K562 (cell line): ENCODE data around the gene SMYD1. TPM values are rescaled to one million over a fixed set of nuclear protein-coding genes. Genes with fewer than 3 reads are reported as not detected.

Source experiments
- ATAC-seq: fragments of 200-7000 bp; cut with Tn5 transposase; 3 replicates; pipeline ENCODE4 v1.9.1; 2020; ENCODE audit warnings: moderate library complexity
- BruUV-seq: library from RNA; stranded (reverse); fragments of 400-500 nt; replicated peaks from 2 replicates; lab custom pipeline; 2021; lab: Mats Ljungman, UMichigan
- CTCF ChIA-PET: fragments of 300-600 bp; formaldehyde crosslinking; extraction: SDS; loops from one replicate; lab custom pipeline; 2021; ENCODE audit warnings: low intra/inter-chr PET ratio; lab: Yijun Ruan, JAX
- POLR2A ChIA-PET: fragments of 300-600, 350-650 bp; sonication (Branson Sonifier 250); formaldehyde crosslinking; extraction: SDS; loops from one replicate; lab custom pipeline; 2021; ENCODE audit warnings: antibody characterized with exemption, inconsistent platforms; lab: Yijun Ruan, JAX
- DNase-seq, 4 experiments: peaks; one replicate each; pipeline versions ENCODE4 v3.0.0 to v3.0.0-alpha.2; 2011 to 2018; ENCODE audit warnings: low spot score in 3 of 4, mixed read lengths in 3 of 4; ENCODE audit errors: extremely low read depth in 1 of 4
- FAIRE-seq: peaks from 2 replicates; lab custom pipeline; 2011; peaks lifted over from hg19 to GRCh38; lab: Jason Lieb, UNC
- H2AFZ ChIP-seq: 2 replicates; pipeline ENCODE4 v1.6.0; 2011; ENCODE audit warnings: low read depth, low read length, control low read depth, inconsistent platforms
- H3K27ac ChIP-seq: fragments of 200-600 bp; 3 replicates; pipeline ENCODE4 v1.8.0; 2011; ENCODE audit warnings: low read depth, mild to moderate bottlenecking, control low read depth, inconsistent platforms, low read length, moderate library complexity, mixed read lengths; ENCODE audit errors: extremely low read depth
- H3K27me3 ChIP-seq, 2 experiments: fragments of 300-600 bp in 1 of 2; 2 replicates in 1 of 2; 3 replicates in 1 of 2; pipeline versions ENCODE4 v1.6.0 to v1.8.0; 2011; ENCODE audit warnings: inconsistent platforms in 2 of 2, low read length in 2 of 2, mild to moderate bottlenecking in 1 of 2, mixed read lengths in 1 of 2, moderate library complexity in 1 of 2; ENCODE audit not compliant: control insufficient read depth in 2 of 2, insufficient read depth in 2 of 2
- H3K36me3 ChIP-seq: fragments of 300-600 bp; 3 replicates; pipeline ENCODE4 v1.8.0; 2011; ENCODE audit warnings: mild to moderate bottlenecking, low read length, inconsistent platforms; ENCODE audit not compliant: control insufficient read depth, insufficient read depth
- H3K4me1 ChIP-seq, 2 experiments: fragments of 200-600 bp in 1 of 2; replicated peaks in 1 of 2; 2 replicates in 1 of 2; 3 replicates in 1 of 2; pipeline versions ENCODE4 v1.5.1 to v1.8.0; 2011; ENCODE audit warnings: inconsistent platforms in 2 of 2, low read length in 2 of 2, mild to moderate bottlenecking in 1 of 2, mixed read lengths in 1 of 2, moderate library complexity in 1 of 2; ENCODE audit not compliant: control insufficient read depth in 2 of 2, insufficient read depth in 2 of 2
- H3K4me2 ChIP-seq: 2 replicates; pipeline ENCODE4 v1.6.1; 2011; ENCODE audit warnings: low read length, control low read depth, inconsistent platforms, mixed read lengths; ENCODE audit not compliant: insufficient read depth
- H3K4me3 ChIP-seq: fragments of 200-600 bp; sonication (generic), shearing (Covaris generic); 2 replicates; pipeline ENCODE4 v1.5.1; 2016; ENCODE audit warnings: control low read depth, inconsistent platforms
- H3K79me2 ChIP-seq: fragments of 200-600 bp; 3 replicates; pipeline ENCODE4 v1.8.0; 2011; ENCODE audit warnings: low read length, inconsistent platforms; ENCODE audit not compliant: control insufficient read depth, insufficient read depth
- H3K9ac ChIP-seq, 2 experiments: 2 replicates each; pipeline versions ENCODE4 v1.6.0 to v1.6.1; 2011; ENCODE audit warnings: low read depth in 2 of 2, low read length in 2 of 2, control low read depth in 1 of 2, inconsistent platforms in 1 of 2, mild to moderate bottlenecking in 1 of 2, mixed read lengths in 1 of 2; ENCODE audit not compliant: insufficient read depth in 1 of 2
- H3K9me1 ChIP-seq: one replicate; pipeline ENCODE4 v1.6.0; 2011; ENCODE audit warnings: inconsistent platforms, mild to moderate bottlenecking, low read length, moderate library complexity; ENCODE audit not compliant: control insufficient read depth, insufficient read depth
- H3K9me3 ChIP-seq: replicated peaks from 2 replicates; pipeline ENCODE4 v1.5.1; 2011; ENCODE audit warnings: low read depth, low read length, inconsistent platforms; ENCODE audit not compliant: control insufficient read depth, insufficient read depth
- H4K20me1 ChIP-seq: replicated peaks from 2 replicates; pipeline ENCODE4 v1.6.1; 2011; ENCODE audit warnings: low read length, inconsistent platforms, mixed read lengths; ENCODE audit not compliant: control insufficient read depth, insufficient read depth
- MLLT1 ChIP-seq, 2 experiments: fragments of 450-650 bp; IDR thresholded peaks; 2 replicates each; pipeline ENCODE4 v1.6.1; 2016
- TEAD1 ChIP-seq, 2 experiments: fragments of 450-650 bp in 1 of 2; sonication (generic) in 1 of 2; formaldehyde crosslinking; IDR thresholded peaks; 2 replicates each; pipeline versions ENCODE4 v1.4.0 to v1.8.0; 2020 to 2022; ENCODE audit warnings: mild to moderate bottlenecking in 2 of 2, missing genetic modification reagents in 1 of 2
- ZBTB17 ChIP-seq: fragments of 450-650 bp; formaldehyde crosslinking; IDR thresholded peaks from 2 replicates; pipeline ENCODE4 v1.4.0; 2020; ENCODE audit warnings: mild to moderate bottlenecking
- WGBS: fragments of 100-300 bp; shearing (Covaris generic); methylation state at CpG from one replicate; pipeline ENCODE4 v1.1.6; 2016; ENCODE audit warnings: low coverage, mixed read lengths; ENCODE audit not compliant: insufficient coverage; ENCODE audit errors: missing lambda C conversion rate; 5-methylcytosine and 5-hydroxymethylcytosine counted together
- in situ Hi-C: fragments of 300-500 bp; cut with MboI; formaldehyde crosslinking; loops from 4 replicates; pipeline ENCODE4 v1.15.0; 2018; ENCODE audit warnings: inconsistent platforms, mixed read lengths
- intact Hi-C: fragments of 100-400 bp; cut with micrococcal nuclease; formaldehyde crosslinking; loops from 2 replicates; pipeline ENCODE4 v1.14.2; 2022
- polyA plus RNA-seq, 8 experiments: library from polyadenylated mRNA; depleted of rRNA in 4 of 8; stranded (reverse) in 5 of 8; unstranded in 3 of 8; fragments of >200 nt; fragmentation: Nextera tagmentation in 2 of 8; fragmentation: Illumina TruSeq in 1 of 8; extraction: Ambion mirVana in 2 of 8; extraction: Trizol in 1 of 8; gene quantifications; 2 replicates each; pipeline versions ENCODE4 v1.2.1 to v1.2.3, GENCODE V29; 2011 to 2014; ENCODE audit warnings: inconsistent platforms in 1 of 8, missing spikeins in 1 of 8
- total RNA-seq, 7 experiments: library from RNA; depleted of rRNA in 6 of 7; stranded (reverse); fragments of >200 nt in 6 of 7; fragmentation: Illumina TruSeq in 2 of 7; extraction: Trizol in 2 of 7; gene quantifications; 2 replicates each; pipeline versions ENCODE4 v1.2.1 to v1.2.3, GENCODE V29; 2011 to 2021; ENCODE audit warnings: low replicate concordance in 1 of 7

SMYD1 gene
- total and polyA plus RNA-seq, 9 of the 15 experiments (the other 6 are each of a cell fraction or from before 2014, with no cell fraction given): not detected

DNA sequence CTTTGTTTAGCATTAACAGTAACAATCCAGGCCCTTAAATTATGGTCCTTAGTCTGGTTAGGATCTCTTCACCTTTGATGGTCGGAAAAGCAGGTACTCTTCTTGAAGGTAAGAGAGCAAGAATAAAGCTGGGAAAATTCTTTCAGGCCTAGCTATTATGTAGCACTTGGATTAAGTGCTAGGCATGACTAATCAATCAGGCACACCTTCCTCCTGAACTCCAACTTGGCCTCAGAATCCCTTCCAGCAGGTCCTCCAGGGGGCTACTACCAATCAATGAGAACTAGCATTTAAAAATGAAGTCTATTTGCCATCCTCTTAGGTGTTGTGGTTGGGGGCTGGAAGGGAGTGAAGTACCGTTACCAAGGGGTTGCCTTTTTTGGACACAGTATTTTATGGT is 3.7 kb downstream of the SMYD1 start:
- peak; percentile 46; the same call in 1 of the 3 replicates for ATAC-seq

More for the DNA sequence above, 3.7 kb downstream of the SMYD1 start:
- Histone ChIP-seq H3K36me3 (no peaks in the 10 kb centered on the region), H3K4me3 (no peak overlapping the region), H3K4me1 (no peaks in the 10 kb centered on the region; a peak in 1 of 5 replicates), H4K20me1 (no peaks in the 10 kb centered on the region), H3K27ac (no peak overlapping the region), H2AFZ (peak overlapping the region; percentile 6), H3K27me3 (no peaks in the 10 kb centered on the region), H3K4me2 (no peak overlapping the region), H3K9ac (no peak overlapping the region)
- intact Hi-C loops: no loop called here
- 36% methylated on average over 2 of the region's 2 CpGs for WGBS
- no peak for FAIRE-seq
- POLR2A ChIA-PET: no interaction called here
- no peak for DNase-seq
- BruUV-seq: no TSS peak
- TF ChIP-seq ZBTB17 (CRISPR knock-in tag) (peak; percentile 88), MLLT1 (IDR thresholded peaks at IDR 0.05) (peak in 1 of 2 experiments; percentile 87; a peak in 2 of 4 replicates), TEAD1 (CRISPR knock-in tag; IDR thresholded peaks at IDR 0.05) (no peak)
- TF ChIP-seq, all 486 proteins: peak for 2
- CTCF ChIA-PET: no interaction called here
- in situ Hi-C loops: no loop called here
- H3K79me2 ChIP-seq: no peaks in the 10 kb centered on the region
- H3K9me1 ChIP-seq: no peaks in the 10 kb centered on the region
- no peaks in the 10 kb centered on the region for H3K9me3 ChIP-seq
